Measurements from ENCODE around the gene PPFIA4. TPM values are rescaled to one million over a fixed set of nuclear protein-coding genes. Genes with fewer than 3 reads are reported as not detected.
"Not testable (repeated sequence)": the region's sequence is repeated elsewhere in the genome, so short reads cannot be mapped to it uniquely, and the experiment has no call there.

PPFIA4 gene
- total RNA-seq, 3 donors from 2014 or later (not counting 1 experiment from before 2014, with no cell fraction given), result 0.18 to 0.88 (median 0.33) TPM

DNA sequence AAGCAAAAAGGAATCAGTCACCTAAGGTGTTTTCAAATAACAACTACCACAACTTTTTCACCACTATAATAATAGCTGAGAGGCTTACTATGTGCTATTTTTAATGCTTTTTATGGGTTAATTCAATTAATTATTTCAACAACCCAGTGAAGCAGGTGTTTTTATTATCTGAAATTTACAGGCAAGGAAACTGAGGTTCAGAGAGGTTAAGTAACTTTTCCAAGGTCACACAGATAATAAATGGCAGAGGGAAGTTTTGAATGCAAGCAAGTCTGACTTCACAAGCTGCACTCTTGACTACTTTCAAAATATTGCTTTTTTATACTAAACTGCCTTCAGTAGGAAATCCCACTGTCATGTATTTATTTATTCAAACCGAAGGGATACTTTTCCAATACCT is 23.3 kb upstream of the PPFIA4 start:
- Mint-ChIP-seq H3K4me1 (peaks cover 21 to 22% of the 10 kb centered on the region in 2 donors), H3K27me3 (ENCODE audit: low read depth in 2 of 2) (peaks cover 4 to 5% of the 10 kb centered on the region in 2 donors), H3K36me3 (no peaks in the 10 kb centered on the region), H3K27ac (no peak overlapping the region), H3K4me3 (no peak overlapping the region), H3K9me3 (no peaks in the 10 kb centered on the region)
- Histone ChIP-seq H3K9me3 (ENCODE audit: control insufficient read depth, insufficient read depth, low read length) (no peaks in the 10 kb centered on the region), H3K27me3 (ENCODE audit: control insufficient read depth, insufficient read depth, low read length) (no peaks in the 10 kb centered on the region), H3K36me3 (ENCODE audit: control insufficient read depth, insufficient read depth, low read length) (no peaks in the 10 kb centered on the region), H3K27ac (ENCODE audit: low read length) (no peak overlapping the region), H3K4me1 (ENCODE audit: control insufficient read depth, insufficient read depth, low read length) (peaks cover 15% of the 10 kb centered on the region), H3K4me3 (ENCODE audit: low read length) (no peak overlapping the region)
- TF ChIP-seq, protein P1, sequence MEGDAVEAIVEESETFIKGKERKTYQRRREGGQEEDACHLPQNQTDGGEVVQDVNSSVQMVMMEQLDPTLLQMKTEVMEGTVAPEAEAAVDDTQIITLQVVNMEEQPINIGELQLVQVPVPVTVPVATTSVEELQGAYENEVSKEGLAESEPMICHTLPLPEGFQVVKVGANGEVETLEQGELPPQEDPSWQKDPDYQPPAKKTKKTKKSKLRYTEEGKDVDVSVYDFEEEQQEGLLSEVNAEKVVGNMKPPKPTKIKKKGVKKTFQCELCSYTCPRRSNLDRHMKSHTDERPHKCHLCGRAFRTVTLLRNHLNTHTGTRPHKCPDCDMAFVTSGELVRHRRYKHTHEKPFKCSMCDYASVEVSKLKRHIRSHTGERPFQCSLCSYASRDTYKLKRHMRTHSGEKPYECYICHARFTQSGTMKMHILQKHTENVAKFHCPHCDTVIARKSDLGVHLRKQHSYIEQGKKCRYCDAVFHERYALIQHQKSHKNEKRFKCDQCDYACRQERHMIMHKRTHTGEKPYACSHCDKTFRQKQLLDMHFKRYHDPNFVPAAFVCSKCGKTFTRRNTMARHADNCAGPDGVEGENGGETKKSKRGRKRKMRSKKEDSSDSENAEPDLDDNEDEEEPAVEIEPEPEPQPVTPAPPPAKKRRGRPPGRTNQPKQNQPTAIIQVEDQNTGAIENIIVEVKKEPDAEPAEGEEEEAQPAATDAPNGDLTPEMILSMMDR (IDR thresholded peaks at IDR 0.05), result no peak
- DNase-seq, result no peak
- intact Hi-C loops (cut with micrococcal nuclease), result no loop called here
- WGBS (ENCODE audit: insufficient coverage), result 92% methylated on average over 1 of the region's 1 CpG
- no peak for ATAC-seq

DNA sequence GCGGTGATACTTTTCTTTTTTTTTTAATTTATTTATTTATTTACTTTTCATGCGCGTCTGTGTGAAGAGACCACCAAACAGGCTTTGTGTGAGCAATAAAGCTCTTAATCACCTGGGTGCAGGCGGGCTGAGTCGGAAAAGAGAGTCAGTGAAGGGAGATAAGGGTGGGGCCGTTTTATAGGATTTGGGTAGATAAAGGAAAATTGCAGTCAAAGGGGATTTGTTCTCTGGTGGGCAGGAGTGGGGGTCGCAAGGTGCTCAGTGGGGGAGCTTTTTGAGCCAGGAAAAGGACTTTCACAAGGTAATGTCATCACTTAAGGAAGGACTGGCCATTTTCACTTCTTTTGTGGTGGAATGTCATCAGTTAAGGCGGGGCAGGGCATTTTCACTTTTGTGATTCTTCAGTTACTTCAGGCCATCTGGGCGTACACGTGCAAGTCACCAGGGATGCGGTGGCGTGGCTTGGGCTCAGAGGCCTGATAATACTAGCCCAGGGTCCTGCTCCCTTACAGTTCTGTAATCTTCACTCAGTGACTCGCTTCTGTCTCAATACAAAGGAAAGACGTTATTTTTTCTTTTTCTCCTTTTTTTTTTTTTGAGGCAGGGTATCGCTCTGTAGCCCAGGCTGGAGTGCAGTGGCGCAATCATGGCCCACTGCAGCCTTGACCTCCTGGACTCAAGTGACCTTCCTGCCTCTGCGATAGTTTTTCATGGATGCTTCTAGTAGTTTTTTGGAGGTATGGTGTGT is 20.7 kb upstream of the PPFIA4 start:
- not testable (repeated sequence) for H3K27me3 ChIP-seq (ENCODE audit: control insufficient read depth, insufficient read depth, low read length); DNase-seq; H3K9me3 ChIP-seq (ENCODE audit: control insufficient read depth, insufficient read depth, low read length); H3K36me3 Mint-ChIP-seq; H3K4me3 ChIP-seq (ENCODE audit: low read length); H3K9me3 Mint-ChIP-seq; H3K27me3 Mint-ChIP-seq (ENCODE audit: low read depth in 2 of 2); ATAC-seq
- WGBS (ENCODE audit: insufficient coverage), result 86% methylated on average over 16 of the region's 17 CpGs
- Mint-ChIP-seq H3K27ac (peak overlapping the region; percentile 97 to 98), H3K4me3 (peak overlapping the region; percentile 96), H3K4me1 (peaks cover 27 to 30% of the 10 kb centered on the region in 2 donors)
- intact Hi-C loops (cut with micrococcal nuclease), result loop anchor here (2.0 to 5.0 kb wide), 3 partner anchors 19 to 198 kb away; partner anchors contain the start of gene KDM5B
- Histone ChIP-seq H3K4me1 (ENCODE audit: control insufficient read depth, insufficient read depth, low read length) (peaks cover 14% of the 10 kb centered on the region), H3K36me3 (ENCODE audit: control insufficient read depth, insufficient read depth, low read length) (peaks cover 17% of the 10 kb centered on the region), H3K27ac (ENCODE audit: low read length) (peak overlapping the region; percentile 90)

DNA sequence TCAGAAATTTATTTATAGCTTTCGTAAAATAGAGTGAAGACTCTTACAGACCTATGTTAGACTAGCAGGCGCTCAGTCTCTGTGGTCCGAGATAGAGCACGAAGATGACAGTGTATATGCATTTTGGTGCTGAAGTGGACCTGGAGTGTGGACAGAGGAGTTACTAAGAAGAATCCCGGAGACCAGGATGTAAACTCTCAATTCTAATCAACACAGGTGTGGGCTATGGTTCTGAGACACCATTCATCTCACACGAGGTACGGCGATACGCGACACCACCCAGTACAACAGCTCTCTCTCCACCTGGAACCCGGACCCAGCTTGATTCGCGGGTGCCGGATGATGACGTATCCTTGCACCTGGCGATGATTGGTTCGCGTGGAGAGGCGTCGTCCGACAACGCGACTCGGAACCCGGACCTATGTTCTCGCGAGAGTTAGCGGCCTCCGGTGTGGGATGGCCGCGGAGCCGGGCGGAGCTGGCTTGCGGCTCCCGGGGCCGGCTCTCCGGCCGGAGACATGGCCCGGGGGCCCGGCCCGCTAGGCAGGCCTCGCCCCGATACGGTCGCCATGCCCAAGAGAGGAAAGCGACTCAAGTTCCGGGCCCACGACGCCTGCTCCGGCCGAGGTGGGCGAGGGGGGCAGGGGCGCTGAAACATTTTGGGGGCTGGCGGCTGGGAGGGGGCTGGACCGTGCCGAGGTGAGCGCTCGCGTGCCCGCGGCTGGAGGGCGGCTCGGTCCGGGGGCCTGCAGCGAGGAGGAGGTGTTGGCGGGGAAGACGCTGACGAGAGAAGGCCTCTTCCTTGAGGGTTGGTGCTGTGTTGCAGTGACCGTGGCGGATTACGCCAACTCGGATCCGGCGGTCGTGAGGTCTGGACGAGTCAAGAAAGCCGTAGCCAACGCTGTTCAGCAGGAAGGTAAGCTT is 19.1 kb upstream of the PPFIA4 start, which contains the start of gene TMEM183A:
Gene TMEM183A, plus strand, starts transcription at position 427 of the 924 bp plus-strand sequence. Its CDS starts 92 bp downstream, at position 519.
- Mint-ChIP-seq H3K9me3 (no peaks in the 10 kb centered on the region), H3K27me3 (ENCODE audit: low read depth in 2 of 2) (no peaks in the 10 kb centered on the region), H3K36me3 (peaks cover 3% of the 10 kb centered on the region), H3K4me3 (peak within 1 kb of the TSS; percentile 96), H3K27ac (peak within 1 kb of the TSS; percentile 97 to 98), H3K4me1 (peaks cover 30 to 36% of the 10 kb centered on the region in 2 donors)
- no peaks in the 10 kb centered on the region for H3K27me3 ChIP-seq (ENCODE audit: control insufficient read depth, insufficient read depth, low read length)
- DNase-seq, result peak; percentile 91 to 98
- WGBS (ENCODE audit: insufficient coverage), result under 1% methylated on average over 76 of the region's 78 CpGs
- TF ChIP-seq, protein P1 (IDR thresholded peaks at IDR 0.05), result no peak
- H3K27ac ChIP-seq (ENCODE audit: low read length), result peak within 1 kb of the TSS; percentile 90
- H3K4me1 ChIP-seq (ENCODE audit: control insufficient read depth, insufficient read depth, low read length), result peaks cover 14% of the 10 kb centered on the region
- intact Hi-C loops (cut with micrococcal nuclease), result loop anchor here (2.0 to 5.0 kb wide), 3 partner anchors 18 to 200 kb away; partner anchors contain the start of gene KDM5B
- ATAC-seq, result peak; percentile 93 to 96 (median 94)
- no peaks in the 10 kb centered on the region for H3K9me3 ChIP-seq (ENCODE audit: control insufficient read depth, insufficient read depth, low read length)
- H3K4me3 ChIP-seq (ENCODE audit: low read length), result peak within 1 kb of the TSS; percentile 98
- peaks cover 27% of the 10 kb centered on the region for H3K36me3 ChIP-seq (ENCODE audit: control insufficient read depth, insufficient read depth, low read length)

Data from natural killer cell (primary cell).